Thyroid gland (tissue), 4 donors: Measurements from ENCODE around the gene ARL8B.

Experiments
- POLR2A ChIP-seq, 2 donors: fragments of 450-650 bp; IDR thresholded peaks; one replicate each; pipeline ENCODE4 v1.6.1; 2017; ENCODE audit warnings: antibody characterized with exemption in 2 of 2, mild to moderate bottlenecking in 2 of 2, moderate library complexity in 1 of 2
- TF ChIP-seq, protein P1 (sequence below), 6 experiments: fragments of 200-600 bp in 3 of 6; fragments of 450-650 bp in 3 of 6; sonication (generic) in 3 of 6; IDR thresholded peaks; one replicate each; pipeline ENCODE4 v1.5.1; 2016 to 2019; ENCODE audit warnings: antibody characterized with exemption in 6 of 6, mild to moderate bottlenecking in 2 of 6, inconsistent platforms in 1 of 6, moderate library complexity in 1 of 6

DNA sequence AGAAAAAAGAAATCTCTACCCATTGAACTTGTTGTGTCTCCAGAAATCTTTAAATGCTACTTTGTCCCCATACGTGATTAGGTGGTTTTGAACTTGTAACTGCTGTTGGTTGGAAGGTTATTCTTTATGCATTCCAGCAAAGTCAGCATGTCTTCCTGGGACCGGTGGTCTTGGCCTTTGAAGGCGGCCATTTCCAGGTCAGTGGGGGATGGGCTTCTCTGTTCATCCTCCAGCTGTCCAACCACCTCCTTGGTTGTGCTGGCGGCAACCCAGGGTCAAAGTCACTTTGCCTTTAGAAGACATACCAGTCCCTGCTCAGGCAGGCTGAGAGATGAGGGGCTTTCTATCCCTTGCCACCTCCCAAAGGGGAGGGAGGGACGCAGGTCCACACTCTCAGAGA is 37.9 kb upstream of the ARL8B start:
- TF ChIP-seq, protein P1, sequence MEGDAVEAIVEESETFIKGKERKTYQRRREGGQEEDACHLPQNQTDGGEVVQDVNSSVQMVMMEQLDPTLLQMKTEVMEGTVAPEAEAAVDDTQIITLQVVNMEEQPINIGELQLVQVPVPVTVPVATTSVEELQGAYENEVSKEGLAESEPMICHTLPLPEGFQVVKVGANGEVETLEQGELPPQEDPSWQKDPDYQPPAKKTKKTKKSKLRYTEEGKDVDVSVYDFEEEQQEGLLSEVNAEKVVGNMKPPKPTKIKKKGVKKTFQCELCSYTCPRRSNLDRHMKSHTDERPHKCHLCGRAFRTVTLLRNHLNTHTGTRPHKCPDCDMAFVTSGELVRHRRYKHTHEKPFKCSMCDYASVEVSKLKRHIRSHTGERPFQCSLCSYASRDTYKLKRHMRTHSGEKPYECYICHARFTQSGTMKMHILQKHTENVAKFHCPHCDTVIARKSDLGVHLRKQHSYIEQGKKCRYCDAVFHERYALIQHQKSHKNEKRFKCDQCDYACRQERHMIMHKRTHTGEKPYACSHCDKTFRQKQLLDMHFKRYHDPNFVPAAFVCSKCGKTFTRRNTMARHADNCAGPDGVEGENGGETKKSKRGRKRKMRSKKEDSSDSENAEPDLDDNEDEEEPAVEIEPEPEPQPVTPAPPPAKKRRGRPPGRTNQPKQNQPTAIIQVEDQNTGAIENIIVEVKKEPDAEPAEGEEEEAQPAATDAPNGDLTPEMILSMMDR (IDR thresholded peaks at IDR 0.05), result no peak
- TF ChIP-seq POLR2A (IDR thresholded peaks at IDR 0.05), result no peak
